ENCODE measurements around the gene CPNE5.
"Not testable (repeated sequence)": the region's sequence is repeated elsewhere in the genome, so short reads cannot be mapped to it uniquely, and the experiment has no call there.

The CPNE5 gene

GRCh38 chr6:36813047-36813446 is 26.2 kb downstream of the CPNE5 start:
- not testable (repeated sequence) for DNase-seq

- no peak for DNase-seq
Measured at GRCh38 chr6:36809941-36810803, 29.1 kb downstream of the CPNE5 start.

GRCh38 chr6:36809156-36809555 is 30.1 kb downstream of the CPNE5 start:
- DNase-seq, result no peak

GRCh38 chr6:36808634-36809033 is 30.6 kb downstream of the CPNE5 start:
- DNase-seq, result no peak

- DNase-seq, result no peak
Measured at GRCh38 chr6:36807750-36808149, 31.5 kb downstream of the CPNE5 start.

DNA sequence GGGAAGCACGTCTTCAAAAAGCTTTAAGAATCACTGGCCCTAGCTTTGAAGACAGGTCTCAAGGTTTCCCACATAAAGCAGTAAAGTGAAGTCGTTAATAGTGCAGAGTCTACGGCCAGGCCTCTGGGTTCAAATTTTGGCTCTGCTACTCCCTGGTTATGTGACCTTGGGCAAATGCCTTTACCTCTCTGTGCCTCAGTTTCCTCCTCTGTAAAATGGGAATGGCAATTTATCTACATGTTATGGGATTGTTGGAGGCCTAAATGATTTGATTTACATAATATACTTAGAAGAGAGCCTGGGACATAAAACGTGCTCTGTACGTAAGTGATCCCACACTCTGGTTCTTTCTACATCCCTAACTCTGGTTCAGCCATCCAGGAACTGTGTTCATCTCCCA is 32.1 kb downstream of the CPNE5 start:
- no peak for DNase-seq

- no peak for DNase-seq
Measured at GRCh38 chr6:36805917-36806316, 33.3 kb downstream of the CPNE5 start.

DNA sequence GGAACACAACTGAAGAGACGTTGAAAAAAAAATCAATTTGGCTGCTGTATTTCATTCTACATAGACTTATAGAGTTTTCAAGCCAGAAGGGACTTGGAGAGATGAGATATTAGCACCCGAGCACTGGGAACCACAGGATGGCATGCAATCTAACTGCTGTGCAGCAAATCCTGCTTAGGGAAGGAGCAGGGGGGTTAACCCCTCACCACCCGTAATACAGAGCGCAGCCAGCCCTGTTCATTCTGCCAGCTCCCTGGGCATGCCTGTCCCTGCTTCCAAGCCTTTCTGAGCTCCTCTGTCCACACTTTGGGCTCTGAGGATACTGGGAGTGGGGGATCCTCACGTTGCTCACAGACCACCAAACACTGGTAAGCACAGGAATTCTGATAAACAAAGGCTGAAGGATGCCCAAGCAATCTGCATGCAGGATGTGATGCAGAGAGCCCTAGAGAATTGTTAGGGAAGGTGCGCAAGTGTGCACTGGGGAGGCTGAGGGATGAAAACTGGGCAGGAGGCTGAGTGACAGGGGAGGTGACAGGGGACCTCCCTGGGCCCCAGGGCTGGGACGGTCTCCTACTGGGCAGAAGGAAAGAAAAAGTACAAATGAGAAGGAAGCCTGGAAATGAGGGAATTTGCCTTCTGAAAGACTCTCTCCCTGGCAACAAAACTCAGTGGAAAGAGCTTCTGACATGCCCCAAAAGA is 34.0 kb downstream of the CPNE5 start:
- DNase-seq, result no peak

DNA sequence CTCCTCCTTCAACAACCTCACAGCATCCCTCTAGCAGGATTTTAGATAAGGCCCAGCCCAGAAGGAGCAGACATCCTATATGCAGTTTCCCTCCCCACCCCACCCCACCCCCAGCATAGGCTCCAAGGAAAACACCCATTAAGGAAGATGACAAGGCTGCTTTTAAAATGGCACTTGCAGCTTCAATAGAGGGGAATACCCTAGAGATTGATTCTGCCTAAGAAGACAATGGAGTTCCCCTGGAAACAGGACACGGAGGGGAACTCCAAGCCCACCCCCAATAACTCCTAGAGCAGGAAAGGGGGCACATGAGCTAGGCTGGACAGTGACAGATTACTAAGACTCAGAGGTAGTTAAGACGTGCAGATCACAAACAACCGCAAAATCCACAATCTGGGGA is 34.7 kb downstream of the CPNE5 start:
- DNase-seq, result no peak

DNA sequence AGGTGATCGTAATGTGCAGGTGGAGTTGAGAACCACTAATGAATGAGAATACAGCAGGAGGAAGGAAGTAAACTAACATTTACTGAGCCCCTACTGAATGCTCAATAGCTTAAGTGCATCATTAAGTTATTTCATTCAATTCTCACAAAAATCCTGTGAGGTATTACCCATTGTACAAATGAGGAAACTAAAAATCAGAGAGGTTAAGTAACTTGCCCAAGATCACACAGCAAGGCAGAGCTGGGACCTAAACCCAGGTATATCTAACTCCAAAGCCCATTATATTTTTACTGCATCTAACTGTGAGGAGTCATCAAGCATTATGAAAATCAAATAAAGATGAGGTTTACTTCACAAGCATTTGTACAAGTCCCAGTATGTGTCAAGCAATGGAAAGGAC is 35.3 kb downstream of the CPNE5 start:
- no peak for DNase-seq

DNA sequence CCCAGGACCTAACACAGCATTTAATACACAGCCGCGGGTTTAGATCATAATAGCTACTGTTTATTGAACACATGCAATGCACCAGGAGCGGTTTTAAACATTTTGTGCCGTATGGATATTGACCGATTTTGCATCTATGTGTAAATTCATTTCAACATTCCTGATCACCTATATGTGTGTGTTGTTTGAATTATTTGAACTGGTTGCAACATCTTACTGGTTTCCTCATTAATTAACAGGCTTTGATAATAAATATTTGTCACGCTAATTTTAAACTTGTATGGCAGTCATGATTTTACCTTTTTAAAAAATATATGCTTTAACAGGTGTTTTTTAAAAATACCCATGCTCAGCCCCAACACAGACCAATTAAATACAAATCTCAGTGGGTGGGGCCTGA is 35.8 kb downstream of the CPNE5 start:
- DNase-seq, result no peak

DNA sequence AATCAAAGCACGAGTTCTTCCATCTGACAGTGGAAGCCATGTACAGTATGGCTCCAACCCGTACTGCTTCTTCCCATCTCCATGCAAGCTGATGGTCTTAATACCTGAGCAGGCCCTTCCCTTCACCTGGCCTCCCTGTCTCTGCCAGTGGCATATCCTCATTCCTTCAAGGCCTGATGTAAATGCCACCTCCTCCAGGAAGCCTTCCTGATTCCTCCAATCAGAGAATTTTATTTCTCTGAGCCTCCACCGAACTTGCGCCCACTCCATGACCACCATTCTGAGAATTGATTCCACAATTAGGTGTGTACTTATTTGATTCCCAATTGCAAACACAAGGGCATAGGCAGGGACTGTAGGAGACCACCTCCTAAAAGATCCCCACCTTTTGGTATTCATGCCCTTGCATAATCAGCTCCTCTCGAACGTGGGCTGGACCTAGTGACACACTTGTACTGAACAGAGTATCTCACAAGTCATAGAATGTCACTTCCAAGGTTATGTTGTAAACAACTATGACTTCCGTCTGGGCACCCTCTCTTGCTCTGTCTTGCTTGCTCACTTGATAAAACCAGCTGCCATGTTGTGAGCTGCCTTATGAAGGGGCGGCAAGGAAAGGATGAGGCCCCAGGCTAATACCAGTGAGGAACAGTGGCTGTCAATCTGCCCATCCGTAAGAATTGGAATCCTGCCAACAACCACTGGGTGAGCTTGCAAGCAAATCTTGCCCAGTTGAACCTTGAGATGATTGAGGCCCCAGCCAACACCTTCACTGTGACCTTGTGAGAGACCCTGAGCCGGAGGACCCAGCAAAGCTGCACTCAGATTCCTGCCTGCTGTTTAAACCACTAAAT is 38.8 kb downstream of the CPNE5 start:
- DNase-seq, result no peak

DNA sequence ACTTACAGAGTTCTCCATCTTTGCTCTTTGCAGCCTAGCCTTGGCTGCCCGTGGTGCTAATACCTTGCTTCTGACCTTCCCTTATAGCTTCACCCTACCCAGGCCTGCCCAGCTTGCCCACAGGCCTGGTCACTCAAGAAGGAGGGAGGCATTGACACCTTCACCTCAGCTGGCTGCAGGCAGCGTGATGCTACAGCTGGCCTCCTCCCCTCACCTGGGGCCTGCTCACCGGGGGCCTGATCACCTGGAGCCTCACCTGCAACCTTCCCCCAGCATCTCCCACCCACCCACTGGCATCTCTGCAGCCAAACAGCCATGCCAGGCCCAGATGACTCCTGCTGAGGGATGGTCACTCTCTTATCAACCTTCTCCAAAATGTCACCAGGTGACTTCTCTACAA is 40.4 kb downstream of the CPNE5 start:
- DNase-seq, result no peak

GRCh38 chr6:36797653-36798052 is 41.6 kb downstream of the CPNE5 start:
- no peak for DNase-seq

GRCh38 chr6:36797055-36797454 is 42.2 kb downstream of the CPNE5 start:
- DNase-seq, result no peak

DNA sequence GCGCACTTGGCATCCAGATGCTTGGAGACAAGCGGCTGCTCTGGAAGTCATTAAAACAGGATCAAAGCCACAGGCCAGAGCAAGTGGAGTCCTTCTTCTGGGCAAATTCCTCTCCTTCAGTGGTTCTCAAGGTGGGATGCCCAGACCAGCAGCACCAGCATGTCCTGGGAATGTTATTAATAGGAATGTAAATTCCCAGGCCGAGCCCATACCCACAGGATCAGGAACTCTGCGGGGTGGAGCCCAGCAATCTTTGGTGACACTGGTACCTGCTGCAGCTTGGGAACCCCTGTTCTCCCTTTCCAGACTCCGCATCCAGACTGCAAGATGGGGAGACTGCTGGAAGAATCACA is 44.6 kb downstream of the CPNE5 start:
- DNase-seq, result no peak

DNA sequence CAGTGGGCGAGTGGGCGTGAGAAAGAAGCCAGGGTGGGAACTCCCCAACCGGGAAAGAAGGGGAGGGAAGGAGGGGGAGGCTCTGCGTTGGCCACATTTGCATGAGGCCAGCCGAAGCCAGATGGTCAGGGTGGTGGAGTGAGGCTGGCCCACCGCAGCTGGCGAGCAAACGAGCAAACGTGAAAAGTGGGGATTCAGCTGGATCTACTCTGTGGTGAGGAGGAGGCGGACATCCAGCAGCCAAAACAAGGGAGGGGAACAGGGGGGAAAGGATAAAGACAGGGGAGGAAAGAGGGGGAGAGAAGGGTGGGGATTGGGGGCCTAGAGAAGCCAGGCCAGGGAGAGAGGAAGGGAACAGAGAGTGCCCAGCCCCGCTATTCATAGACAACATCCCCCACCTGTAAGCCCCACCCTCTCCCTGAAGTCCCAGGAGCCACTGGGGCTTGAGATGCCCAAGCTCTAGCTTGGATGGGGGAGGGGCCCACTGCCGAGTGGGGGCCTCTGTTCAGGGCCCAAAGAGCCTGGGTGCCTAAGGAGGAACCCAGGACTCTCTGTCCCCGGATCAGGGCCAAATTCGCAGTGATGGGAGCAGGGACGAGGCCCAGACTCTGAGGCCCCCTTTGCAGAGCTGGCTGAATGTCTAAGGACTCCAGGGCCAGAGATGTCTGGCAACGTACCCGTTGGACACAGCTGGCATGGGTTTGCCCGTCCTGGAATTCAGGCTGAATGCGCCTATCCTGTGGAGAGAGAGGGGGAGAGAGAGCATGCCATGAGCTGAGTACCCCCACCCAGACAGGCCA is 45.1 kb downstream of the CPNE5 start:
- DNase-seq, result no peak

DNA sequence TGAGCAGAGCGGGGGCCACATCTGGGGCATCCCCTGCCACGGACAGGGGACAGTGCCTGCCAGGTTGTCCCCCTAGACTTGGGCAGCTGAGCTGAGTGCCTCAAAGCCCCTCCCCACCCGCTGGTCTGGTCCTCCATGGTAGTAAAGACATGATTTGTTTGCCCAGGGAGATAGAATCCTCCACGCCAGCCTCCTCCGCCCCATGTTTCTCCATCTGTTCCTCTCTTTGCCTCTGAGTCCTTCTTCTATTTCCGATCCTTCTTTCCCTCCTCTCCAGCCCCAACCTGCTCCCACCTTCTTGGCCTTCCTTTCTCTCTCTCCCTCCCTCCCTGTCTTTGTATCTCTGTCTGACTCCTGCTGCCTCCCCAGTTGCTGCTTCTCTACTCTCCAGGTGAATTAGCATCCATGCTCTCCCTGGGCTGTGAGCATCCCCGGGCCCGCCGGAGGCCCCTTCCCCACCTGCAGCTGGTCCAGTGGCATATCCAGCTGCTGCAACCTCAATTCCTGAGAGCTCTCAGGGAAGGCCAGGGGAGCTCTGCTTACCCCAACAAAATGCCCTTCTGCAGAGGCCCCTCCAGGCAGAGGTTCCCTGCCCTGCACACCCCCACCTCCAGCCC is 45.8 kb downstream of the CPNE5 start:
- no peak for DNase-seq

- DNase-seq, result no peak
Measured at GRCh38 chr6:36791521-36792135, 47.6 kb downstream of the CPNE5 start.

- DNase-seq, result no peak
Measured at GRCh38 chr6:36791085-36791484, 48.2 kb downstream of the CPNE5 start.

GRCh38 chr6:36788768-36789167 is 50.5 kb downstream of the CPNE5 start:
- DNase-seq, result no peak

- no peak for DNase-seq
Measured at GRCh38 chr6:36788186-36788585, 51.1 kb downstream of the CPNE5 start.

Data from SW 1271 (cell line).